SU-DHL-6 (cell line): ENCODE results near the gene ESRRB.

Experiments
- H2AFZ ChIP-seq: fragments of 200-600 bp; sonication (generic); 2 replicates; pipeline ENCODE4 v1.6.1; 2014; ENCODE audit warnings: low read depth, mild to moderate bottlenecking, moderate library complexity, mixed read lengths, antibody characterized with exemption, low read length; ENCODE audit not compliant: severe bottlenecking
- H3F3A ChIP-seq: fragments of 200-600 bp; shearing (Covaris generic); 2 replicates; pipeline ENCODE4 v1.6.0; 2016; ENCODE audit warnings: antibody characterized with exemption, mild to moderate bottlenecking; ENCODE audit not compliant: insufficient read depth
- H3K27ac ChIP-seq: fragments of 200-600 bp; sonication (generic); 2 replicates; pipeline ENCODE4 v1.5.1; 2016; ENCODE audit warnings: low read depth, mild to moderate bottlenecking, low read length, moderate library complexity, mixed read lengths
- H3K27me3 ChIP-seq: fragments of 200-600 bp; sonication (generic), shearing (Covaris generic); 2 replicates; pipeline ENCODE4 v1.6.0; 2014; ENCODE audit warnings: mild to moderate bottlenecking, low read length
- H3K36me3 ChIP-seq: fragments of 200-600 bp; sonication (generic); 2 replicates; pipeline ENCODE4 v1.6.1; 2014; ENCODE audit warnings: mild to moderate bottlenecking, low read length, mixed read lengths
- H3K4me2 ChIP-seq: fragments of 300-600, 200-600 bp; shearing (Covaris generic), sonication (generic); 2 replicates; pipeline ENCODE4 v1.6.0; 2014; ENCODE audit warnings: low read length, low read depth, mild to moderate bottlenecking; ENCODE audit not compliant: poor library complexity, severe bottlenecking
- H3K4me3 ChIP-seq: fragments of 200-600 bp; sonication (generic); 2 replicates; pipeline ENCODE4 v1.5.1; 2014; ENCODE audit warnings: antibody characterized with exemption, low read length, mild to moderate bottlenecking, mixed read lengths; ENCODE audit not compliant: insufficient read depth, poor library complexity, severe bottlenecking
- H3K79me2 ChIP-seq: fragments of 200-600 bp; sonication (generic); 2 replicates; pipeline ENCODE4 v1.6.1; 2014; ENCODE audit warnings: mild to moderate bottlenecking, low read length, moderate library complexity; ENCODE audit not compliant: insufficient read depth
- H3K9ac ChIP-seq: fragments of 200-600 bp; sonication (generic); 2 replicates; pipeline ENCODE4 v1.7.0; 2014; ENCODE audit warnings: mild to moderate bottlenecking, low read length
- H3K9me2 ChIP-seq: fragments of 200-600 bp; sonication (generic); replicated peaks from 2 replicates; pipeline ENCODE4 v1.6.1; 2014; ENCODE audit warnings: low read length; ENCODE audit not compliant: insufficient read depth
- H3K9me3 ChIP-seq: fragments of 200-600 bp; sonication (generic); 2 replicates; pipeline ENCODE4 v1.6.1; 2014; ENCODE audit warnings: low read length, mixed read lengths; ENCODE audit not compliant: insufficient read depth
- H4K20me1 ChIP-seq: fragments of 200-600 bp; sonication (generic); 2 replicates; pipeline ENCODE4 v1.6.1; 2014; ENCODE audit warnings: low read depth, mild to moderate bottlenecking, antibody characterized with exemption, low read length, moderate library complexity, mixed read lengths
- EZH2phosphoT487 ChIP-seq: fragments of 200-600 bp; sonication (generic), shearing (Covaris generic); conservative IDR thresholded peaks from 2 replicates; pipeline ENCODE4 v1.6.1; 2018; ENCODE audit warnings: mild to moderate bottlenecking, antibody characterized with exemption, low read length, moderate library complexity, mixed read lengths
- TF ChIP-seq, protein P1 (sequence below): fragments of 200-600 bp; sonication (generic); IDR thresholded peaks from one replicate; pipeline ENCODE4 v1.5.1; 2017; ENCODE audit warnings: antibody characterized with exemption, mild to moderate bottlenecking, low read length, moderate library complexity; ENCODE audit not compliant: insufficient read depth, poor library complexity, severe bottlenecking

ESRRB gene

DNA sequence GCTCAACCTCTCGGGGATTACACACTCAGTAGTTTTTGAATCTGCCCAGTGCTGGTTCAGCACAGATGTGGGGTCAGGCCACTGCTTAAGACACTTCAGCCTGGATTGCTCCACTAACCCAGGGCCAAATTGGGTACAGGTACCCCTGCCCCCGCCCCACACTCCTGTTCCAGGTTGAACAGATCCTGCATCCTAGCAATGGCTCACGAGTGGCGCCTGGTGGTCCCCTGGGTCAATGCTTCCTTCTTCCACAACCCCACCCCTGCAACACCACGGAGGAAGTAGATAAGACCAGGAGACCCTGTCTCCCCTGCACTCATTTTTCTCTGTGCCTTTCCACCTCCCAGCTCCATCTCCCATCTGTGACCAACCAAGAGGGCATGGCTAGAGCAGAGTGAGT, 108.4 kb downstream of the ESRRB start:
- H3K27ac ChIP-seq = no peak overlapping the region
- no peak overlapping the region for H3K4me3 ChIP-seq
- H3K27me3 ChIP-seq = no peaks in the 10 kb centered on the region
- no peak overlapping the region for H3K9ac ChIP-seq
- H3K36me3 ChIP-seq = no peaks in the 10 kb centered on the region
- H3K9me2 ChIP-seq = no peaks in the 10 kb centered on the region
- H3K4me2 ChIP-seq = no peak overlapping the region
- no peaks in the 10 kb centered on the region for H3K79me2 ChIP-seq
- H3K9me3 ChIP-seq = no peaks in the 10 kb centered on the region
- no peaks in the 10 kb centered on the region for H3F3A ChIP-seq
- no peak for TF ChIP-seq EZH2phosphoT487
- TF ChIP-seq, protein P1, sequence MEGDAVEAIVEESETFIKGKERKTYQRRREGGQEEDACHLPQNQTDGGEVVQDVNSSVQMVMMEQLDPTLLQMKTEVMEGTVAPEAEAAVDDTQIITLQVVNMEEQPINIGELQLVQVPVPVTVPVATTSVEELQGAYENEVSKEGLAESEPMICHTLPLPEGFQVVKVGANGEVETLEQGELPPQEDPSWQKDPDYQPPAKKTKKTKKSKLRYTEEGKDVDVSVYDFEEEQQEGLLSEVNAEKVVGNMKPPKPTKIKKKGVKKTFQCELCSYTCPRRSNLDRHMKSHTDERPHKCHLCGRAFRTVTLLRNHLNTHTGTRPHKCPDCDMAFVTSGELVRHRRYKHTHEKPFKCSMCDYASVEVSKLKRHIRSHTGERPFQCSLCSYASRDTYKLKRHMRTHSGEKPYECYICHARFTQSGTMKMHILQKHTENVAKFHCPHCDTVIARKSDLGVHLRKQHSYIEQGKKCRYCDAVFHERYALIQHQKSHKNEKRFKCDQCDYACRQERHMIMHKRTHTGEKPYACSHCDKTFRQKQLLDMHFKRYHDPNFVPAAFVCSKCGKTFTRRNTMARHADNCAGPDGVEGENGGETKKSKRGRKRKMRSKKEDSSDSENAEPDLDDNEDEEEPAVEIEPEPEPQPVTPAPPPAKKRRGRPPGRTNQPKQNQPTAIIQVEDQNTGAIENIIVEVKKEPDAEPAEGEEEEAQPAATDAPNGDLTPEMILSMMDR = no peak
- H4K20me1 ChIP-seq = no peaks in the 10 kb centered on the region
- H2AFZ ChIP-seq = no peak overlapping the region

DNA sequence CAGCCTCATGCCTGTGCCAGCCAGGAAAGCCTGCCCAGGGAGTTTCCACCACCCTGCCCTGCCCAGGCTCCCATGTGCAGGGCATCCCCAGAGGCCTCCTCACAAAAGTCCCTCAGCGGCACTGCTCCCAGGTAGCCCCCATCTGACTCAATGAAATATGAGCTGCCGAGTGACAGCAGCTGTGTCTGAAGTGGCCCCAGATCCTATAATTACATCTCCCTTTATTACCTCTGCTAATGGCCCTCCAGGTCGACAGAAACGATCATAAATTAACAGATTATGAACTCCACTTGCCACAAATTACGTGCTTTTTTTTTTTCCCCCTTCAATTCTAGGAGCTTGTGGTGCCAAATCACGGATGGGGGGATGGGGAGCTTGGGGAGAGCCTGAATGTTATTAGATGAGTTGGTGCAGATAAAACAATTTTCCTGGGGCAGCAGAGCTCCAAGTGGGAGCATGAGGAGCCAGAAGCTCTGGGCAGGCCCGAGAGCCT, 110.4 kb downstream of the ESRRB start:
- no peaks in the 10 kb centered on the region for H3K27me3 ChIP-seq
- H3K9me3 ChIP-seq = no peaks in the 10 kb centered on the region
- H3K9ac ChIP-seq = no peak overlapping the region
- no peak overlapping the region for H3K4me3 ChIP-seq
- H3K27ac ChIP-seq = no peak overlapping the region
- no peaks in the 10 kb centered on the region for H4K20me1 ChIP-seq
- no peak overlapping the region for H2AFZ ChIP-seq
- H3K79me2 ChIP-seq = no peaks in the 10 kb centered on the region
- no peaks in the 10 kb centered on the region for H3K36me3 ChIP-seq
- H3K9me2 ChIP-seq = no peaks in the 10 kb centered on the region
- no peaks in the 10 kb centered on the region for H3F3A ChIP-seq
- no peak overlapping the region for H3K4me2 ChIP-seq
- TF ChIP-seq, protein P1 = no peak
- TF ChIP-seq EZH2phosphoT487 = no peak

DNA sequence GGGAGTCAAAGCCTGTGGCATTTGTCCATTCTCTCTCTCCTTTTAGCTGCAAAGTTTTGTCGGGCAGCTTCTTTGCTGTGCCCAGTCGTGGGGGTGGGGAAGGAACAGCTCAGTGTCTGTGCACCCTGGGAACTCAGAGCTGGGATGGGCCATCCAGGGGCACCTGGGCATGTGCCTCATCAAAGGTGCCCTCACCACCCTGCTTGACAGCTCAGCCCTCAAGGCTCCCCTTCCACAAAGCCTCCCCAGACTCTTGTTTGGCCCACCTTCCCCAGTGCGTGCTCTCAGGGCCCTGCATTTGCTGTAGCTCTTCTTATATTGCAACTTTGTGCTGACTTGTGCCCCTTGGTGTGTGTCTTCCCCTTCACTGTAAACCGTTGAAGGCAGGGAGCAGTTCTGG, 112.6 kb downstream of the ESRRB start:
- Histone ChIP-seq H3K79me2 (no peaks in the 10 kb centered on the region), H3K27me3 (no peaks in the 10 kb centered on the region), H3K27ac (no peak overlapping the region), H3K4me3 (no peak overlapping the region), H3K36me3 (no peaks in the 10 kb centered on the region), H3K9me3 (no peaks in the 10 kb centered on the region), H3K9me2 (no peaks in the 10 kb centered on the region), H3F3A (no peaks in the 10 kb centered on the region), H2AFZ (no peak overlapping the region), H3K9ac (no peak overlapping the region), H3K4me2 (no peak overlapping the region), H4K20me1 (no peaks in the 10 kb centered on the region)
- no peak for TF ChIP-seq EZH2phosphoT487
- TF ChIP-seq, protein P1 = no peak
